ENCODE data around the gene AMHR2.

DNA sequence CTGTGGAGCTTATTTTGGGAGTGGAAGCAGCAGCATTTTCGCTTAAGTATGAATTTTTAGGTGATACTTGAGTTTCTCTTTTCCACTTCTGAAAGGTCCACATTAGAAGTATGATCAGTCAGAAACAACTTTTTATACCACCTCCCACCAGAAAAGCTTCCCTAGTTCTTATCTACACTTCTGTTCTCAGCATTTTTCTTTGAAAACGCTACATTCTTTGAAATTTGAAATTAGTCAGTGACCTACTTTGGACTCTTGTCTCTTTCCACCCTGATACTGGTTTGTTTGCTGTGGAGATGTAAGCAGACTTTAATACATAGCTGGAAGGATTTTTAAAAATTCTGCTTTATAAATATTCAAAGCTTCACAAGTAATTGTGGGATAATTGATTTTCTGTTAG is 50.4 kb downstream of the AMHR2 start:
- TF ChIP-seq, protein P1, sequence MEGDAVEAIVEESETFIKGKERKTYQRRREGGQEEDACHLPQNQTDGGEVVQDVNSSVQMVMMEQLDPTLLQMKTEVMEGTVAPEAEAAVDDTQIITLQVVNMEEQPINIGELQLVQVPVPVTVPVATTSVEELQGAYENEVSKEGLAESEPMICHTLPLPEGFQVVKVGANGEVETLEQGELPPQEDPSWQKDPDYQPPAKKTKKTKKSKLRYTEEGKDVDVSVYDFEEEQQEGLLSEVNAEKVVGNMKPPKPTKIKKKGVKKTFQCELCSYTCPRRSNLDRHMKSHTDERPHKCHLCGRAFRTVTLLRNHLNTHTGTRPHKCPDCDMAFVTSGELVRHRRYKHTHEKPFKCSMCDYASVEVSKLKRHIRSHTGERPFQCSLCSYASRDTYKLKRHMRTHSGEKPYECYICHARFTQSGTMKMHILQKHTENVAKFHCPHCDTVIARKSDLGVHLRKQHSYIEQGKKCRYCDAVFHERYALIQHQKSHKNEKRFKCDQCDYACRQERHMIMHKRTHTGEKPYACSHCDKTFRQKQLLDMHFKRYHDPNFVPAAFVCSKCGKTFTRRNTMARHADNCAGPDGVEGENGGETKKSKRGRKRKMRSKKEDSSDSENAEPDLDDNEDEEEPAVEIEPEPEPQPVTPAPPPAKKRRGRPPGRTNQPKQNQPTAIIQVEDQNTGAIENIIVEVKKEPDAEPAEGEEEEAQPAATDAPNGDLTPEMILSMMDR (IDR thresholded peaks at IDR 0.05), result no peak
- no peak for TF ChIP-seq POLR2A (IDR thresholded peaks at IDR 0.05)
